IPS-NIHi11 (cell line): Measurements from ENCODE around the gene TMED4.
A peak's percentile ranks its signal among the peaks of the same experiment; 100 is the strongest.

Source experiments
- DNase-seq: peaks from one replicate; pipeline ENCODE4 v3.0.0; 2012; ENCODE audit warnings: mixed read lengths, low spot score

The TMED4 gene

DNA sequence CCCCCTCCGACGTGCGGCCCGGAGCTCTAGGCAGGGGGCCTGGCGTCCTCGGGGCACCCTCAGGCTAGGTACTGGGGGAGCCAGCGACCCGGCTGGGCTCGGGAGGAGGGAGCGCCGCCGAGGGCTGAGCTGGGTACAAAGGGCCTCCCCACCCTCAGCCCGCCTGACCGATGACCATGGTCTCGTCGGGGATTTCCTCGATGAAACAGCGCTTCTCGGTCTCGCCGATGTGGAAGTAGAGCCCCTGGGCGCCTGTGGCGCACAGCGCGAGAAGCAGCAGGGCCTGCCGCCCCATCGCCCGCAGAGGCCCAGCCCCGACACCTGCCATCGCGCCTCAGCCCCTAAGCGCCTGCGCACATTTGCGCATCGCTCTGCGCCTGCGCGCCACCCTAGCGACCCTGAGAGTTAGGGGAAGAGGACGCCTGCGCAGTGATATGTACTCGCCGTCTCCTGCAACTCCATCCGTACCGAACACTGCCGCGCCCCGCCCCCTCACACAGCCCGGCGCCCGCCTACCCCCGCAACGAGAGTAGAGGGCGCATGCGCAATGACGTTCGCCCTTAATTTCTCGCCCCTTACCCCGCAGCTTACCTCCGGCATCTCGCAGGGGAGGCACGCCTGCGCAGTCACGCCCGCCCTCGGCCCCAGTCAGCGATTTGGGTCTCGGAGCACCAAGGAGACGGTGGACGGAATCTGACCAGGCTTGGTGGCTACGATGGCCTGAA is at the start of gene TMED4:
Gene TMED4 (minus strand): TSS at position 353 of the 725 bp plus-strand sequence. CDS start 25 bp downstream, at position 328.
- peak; percentile 99 for DNase-seq

DNA sequence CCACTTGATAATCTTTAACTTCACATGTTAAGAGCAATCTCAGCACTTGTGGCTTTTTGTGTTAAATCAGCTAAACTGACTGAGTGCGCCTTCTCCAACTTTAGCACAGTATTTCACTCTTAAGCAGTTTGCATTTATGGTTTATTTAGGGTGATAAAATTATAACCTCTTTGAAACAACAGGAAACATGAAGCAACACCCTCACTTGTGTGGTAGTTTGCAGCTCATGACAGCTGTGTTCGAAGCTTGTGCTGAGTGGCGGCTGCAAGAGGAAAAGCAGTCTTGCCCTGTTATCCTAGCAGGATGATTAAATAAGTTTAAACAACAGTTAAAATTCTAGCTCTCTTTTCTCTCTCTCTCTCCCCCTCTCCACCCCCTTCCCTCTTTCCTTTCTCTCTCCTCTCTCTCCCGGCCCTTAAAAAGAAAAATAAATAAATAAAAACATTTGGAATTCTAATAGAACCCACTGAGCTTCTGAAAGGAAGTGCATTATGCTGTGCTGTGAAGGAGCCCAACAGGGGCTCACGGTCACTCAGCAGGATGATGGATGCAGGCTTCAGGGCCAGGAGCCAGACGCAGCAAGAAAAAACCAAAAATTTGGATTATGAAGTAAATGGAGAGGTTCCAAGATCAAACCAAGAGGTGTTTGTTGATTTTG is 49.6 kb upstream of the TMED4 start:
- no peak for DNase-seq

DNA sequence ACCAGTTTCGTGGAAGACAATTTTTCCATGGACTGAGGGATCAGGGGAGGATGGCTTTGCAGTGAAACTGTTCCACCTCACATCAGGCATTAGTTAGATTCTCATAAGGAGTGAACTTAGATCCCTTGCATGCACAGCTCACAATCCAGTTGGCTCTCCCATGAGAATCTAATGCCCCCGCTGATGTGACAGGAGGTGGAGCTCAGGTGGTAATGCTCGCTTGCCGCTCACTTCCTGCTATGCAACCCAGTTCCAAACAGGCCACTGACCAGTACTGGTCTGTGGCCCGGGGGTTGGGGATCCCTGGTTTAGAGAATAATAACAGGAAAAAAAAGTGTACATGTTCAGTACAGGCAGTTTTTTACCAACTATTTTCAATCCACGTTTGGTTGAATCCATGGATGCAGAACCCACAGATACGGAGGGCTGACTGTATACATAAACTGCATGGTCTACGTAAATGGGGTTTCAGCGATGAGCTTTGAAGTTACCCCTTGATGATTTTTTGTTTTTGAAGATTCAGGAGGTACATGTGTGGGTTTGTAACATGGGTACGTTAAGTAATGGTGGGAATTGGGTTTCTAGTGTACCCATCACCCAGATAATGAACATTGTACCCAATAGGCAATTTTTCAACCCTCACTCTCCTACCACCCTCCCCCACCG is 48.9 kb upstream of the TMED4 start:
- no peak for DNase-seq

DNA sequence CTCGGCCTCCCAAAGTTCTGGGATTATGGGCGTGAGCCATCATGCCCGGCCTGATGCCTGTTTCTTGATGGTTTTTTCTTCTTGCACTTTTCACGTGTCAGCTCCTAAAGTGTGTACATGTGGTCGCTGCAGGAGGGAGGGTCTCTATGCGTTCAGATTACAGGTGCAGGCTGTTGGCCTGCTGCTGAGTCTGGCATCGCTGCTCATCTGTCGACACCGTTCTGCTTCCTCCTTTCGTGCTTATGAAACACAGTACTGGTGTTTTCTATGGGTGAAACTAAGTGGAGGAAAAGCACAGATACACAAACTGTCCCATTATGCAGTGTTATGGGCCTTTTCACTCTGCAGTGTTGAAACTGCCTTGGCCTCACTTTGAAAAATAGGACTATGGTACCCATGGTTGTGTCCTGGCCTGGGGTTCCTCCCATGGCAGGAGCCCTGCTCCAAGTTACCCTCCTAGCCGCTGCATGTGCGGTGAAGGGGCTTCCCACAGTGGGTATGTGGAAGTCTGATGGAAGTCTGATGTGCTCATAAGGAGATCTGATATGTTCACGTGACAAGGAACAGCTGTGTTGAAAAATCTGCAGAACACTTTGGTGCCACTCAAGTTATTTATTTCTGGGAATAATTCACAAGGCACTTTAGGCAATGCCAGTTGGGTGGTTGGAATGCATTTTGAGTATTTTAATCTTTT is 47.9 kb upstream of the TMED4 start:
- DNase-seq = no peak

DNA sequence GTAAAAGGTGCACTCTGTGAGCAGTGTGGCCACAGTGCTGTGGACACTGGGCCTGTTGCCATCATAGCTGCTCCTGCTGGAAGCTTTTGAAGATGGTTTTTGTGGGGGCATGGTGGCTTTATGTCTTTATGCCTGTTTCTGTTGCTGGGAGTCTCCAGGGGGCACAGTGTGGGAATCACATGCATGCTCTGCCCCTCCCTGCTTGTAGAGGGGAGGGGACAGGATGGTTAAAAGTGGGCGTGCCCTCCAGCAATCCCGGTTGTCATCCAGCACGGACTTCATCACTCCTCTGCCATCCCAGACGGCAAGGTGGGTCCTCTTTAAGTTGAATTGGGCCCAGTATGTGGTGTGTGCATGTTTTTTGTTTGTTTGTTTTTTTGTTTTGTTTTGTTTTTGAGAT is 44.6 kb upstream of the TMED4 start:
- DNase-seq = no peak

DNA sequence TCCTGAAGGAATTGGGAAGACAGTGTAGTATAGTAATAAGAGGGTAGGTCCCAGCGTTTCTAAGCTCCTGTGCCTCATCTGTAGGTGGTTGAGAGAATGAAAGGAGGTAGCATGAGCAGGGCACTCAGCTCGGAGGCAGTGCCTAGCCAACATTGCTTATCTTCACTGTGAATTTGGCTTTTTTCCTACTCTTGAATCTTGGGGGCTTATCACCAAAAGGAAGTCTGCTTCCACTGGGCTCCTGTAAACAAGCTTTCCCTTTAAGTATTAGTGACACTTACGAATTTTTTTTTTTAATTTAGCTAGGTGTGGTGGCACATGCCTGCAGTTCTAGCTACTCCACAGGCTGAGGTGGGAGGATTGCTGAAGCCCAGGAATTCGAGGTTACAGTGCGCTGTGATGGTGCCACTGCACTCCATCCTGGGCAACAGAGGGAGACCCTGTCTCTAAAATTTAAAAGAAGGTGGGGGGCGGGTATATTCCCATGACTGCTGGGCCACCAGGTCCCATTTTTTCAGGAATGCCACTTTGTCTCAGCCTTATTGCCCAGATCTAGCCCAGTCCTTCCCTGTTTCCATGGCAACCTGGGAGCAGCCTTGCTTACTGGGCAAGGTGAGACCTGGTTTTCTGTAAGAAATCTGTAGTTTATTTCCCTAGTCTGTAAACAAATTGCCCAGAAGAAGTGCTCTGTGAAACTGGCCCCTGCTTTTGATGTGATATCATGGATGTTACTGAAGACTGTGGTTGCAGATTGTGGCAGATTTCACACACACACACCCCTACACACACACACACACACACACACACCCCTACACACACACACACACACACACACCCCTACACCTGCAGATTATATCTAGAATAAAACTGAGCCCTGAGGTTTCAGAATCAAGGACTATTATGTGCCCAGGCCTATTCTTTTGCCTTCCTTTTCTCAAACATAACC is 43.8 kb upstream of the TMED4 start:
- no peak for DNase-seq

DNA sequence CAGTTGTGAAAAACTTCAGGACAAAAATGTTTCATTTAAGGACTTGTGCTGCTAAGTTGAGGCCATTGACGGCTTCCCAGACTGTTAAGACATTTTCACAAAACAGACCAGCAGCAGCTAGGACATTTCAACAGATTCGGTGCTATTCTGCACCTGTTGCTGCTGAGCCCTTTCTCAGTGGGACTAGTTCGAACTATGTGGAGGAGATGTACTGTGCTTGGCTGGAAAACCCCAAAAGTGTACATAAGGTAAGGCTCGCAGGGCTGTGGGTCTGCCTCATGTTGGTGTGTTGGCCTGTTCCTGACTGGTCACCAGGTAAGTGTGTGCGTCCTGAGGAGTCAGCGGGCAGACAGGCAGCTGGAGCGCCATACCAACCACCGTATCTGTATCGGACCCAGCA is 42.3 kb upstream of the TMED4 start:
- no peak for DNase-seq

DNA sequence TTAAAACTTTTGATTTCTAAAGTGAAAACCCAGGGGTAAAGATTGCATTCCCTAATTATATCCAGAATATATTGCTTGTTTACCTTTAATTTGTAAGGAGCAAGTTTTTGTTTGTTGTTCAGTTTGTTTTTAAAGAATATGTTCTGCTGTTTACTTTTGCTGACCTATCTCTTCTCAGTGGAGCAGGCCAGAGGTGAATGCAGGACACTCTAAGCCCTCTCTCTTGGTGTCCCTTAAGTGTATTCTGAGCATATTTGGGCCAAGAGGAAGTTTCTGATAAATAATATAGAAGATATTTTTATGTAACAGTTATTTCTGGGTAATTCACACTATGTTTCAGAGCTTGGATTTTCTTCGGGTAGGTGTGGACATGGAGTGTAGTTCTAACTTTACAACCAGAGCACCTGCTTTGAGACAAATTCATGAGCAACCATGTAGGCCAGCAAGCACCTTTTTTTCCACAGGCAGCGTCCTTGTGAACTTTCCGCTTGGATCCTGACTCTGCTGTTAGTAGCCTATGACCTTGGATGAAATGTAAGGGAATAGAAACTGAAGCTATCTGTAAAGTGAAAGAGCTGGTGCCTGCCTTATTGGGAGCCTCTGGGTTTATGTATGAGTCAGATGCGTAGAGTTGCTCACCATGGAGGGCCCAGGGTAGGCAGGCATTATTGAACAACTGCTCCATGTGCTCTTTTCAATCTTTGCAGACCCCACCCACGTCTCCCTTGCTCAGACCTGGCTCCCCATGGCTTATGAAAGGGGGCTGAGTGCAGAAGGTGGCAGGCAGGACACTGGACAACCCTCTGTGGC is 40.5 kb upstream of the TMED4 start:
- no peak for DNase-seq

DNA sequence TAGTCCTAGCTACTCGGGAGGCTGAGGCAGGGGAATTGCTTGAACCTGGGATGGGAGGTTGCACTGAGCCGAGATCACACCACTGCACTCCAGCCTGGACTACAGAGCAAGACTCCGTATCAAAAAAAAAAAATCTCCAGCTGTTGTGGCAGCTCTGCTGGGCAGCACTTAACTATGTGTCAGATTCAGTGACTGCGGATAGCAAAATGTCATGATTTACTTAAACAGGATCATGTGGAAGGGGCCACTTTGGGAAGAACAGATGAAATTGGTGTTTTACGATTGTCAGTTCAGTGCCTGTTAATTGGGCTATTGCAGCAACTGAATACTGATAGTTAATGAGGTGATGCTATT is 39.7 kb upstream of the TMED4 start:
- no peak for DNase-seq

DNA sequence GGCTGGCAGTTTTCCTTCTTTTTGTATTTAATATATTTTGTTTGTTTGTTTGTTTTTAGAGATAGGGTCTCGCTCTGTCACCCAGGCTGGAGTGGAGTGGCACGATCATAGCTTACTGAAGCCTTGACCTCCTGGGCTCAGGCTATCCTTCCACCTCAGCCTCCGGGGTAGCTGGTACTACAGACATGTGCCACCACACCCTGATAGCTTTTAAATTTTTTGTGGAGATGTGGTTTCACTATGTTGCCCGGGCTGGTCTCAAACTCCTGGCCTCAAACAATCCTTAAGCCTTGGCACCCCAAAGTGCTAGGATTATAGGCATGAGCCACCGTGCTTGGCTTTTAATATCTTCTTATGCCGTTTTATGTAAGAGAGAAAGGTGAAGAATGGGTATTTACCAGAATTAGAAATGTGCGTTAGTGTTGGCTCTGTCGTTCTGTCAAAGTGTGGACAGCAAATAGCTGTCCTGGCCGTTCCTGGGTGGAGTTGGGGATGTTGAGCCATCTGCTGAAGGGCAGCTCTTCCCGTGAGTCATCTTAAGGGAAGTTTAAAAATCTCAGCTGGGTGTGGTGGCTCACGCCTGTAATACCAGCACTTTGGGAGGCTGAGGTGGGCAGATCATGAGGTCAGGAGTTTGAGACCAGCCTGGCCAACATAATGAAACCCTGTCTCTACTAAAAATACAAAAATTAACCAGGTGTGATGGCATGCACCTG is 39.2 kb upstream of the TMED4 start:
- DNase-seq = no peak

DNA sequence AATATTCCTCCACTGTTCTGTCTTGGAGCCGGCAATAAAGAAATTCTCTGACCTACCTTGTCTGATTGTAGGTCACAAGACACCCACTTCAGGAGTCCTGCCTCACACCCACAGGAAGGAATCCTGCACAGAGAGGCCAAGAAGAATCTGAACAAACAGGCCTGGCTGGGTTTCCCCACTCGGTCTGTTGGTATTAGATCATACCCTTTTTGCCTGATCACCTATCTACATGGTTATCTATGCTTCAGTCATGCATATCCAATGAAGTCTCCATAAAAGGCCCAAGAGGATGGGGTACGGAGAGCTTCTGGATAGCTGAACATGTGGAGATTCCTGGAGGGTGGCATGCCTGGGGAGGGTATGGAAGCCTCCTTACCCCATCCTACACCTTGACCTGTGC is 36.7 kb upstream of the TMED4 start:
- DNase-seq = no peak

DNA sequence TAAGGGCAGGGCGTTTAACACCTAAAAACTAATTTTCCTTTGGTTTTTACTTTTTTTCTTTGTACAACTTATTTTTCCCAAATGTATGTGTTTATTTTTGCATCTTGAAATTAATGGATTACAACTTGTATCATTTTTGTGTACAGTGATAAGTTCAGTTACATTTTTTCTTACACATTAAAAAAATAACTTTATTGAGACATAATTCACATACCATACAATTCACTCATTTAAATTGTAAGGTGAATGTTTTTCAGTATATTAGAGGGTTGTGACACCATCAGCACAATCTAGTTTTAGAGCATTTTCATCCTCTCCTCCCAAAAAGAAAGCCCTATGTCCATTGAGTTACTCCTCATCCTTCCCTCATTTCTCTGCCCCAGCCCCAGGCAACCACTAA is 36.0 kb upstream of the TMED4 start:
- DNase-seq = no peak

DNA sequence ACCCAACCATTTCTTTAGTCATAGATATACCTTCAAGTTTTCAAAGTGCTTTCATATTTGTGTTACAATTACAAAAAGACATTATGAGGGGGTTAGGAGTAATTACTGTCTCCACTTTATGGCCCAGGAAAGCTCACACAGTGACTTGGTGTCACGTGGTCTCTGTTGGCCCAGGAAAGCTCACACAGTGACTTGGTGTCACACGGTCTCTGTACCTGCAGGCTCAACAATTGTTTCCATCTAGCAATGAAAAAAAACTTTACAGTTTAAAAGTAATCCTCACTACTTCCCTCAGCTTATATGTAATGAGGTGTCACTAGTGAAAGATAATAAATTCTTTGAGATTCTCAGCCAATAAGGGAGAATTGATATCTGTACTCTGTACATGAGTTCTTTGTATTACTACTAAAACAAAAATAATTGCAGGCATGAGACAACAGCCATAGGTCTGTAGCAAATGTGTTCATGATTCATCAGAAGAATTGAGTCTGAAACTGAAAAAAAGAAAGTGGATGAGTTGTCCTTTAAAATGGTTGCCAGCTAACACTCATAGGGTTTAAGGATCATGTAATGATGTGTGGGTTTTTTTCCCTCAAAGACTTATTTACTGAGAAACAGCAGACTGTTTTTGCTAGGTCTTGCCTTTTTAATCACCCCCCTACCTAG is 35.3 kb upstream of the TMED4 start:
- no peak for DNase-seq

DNA sequence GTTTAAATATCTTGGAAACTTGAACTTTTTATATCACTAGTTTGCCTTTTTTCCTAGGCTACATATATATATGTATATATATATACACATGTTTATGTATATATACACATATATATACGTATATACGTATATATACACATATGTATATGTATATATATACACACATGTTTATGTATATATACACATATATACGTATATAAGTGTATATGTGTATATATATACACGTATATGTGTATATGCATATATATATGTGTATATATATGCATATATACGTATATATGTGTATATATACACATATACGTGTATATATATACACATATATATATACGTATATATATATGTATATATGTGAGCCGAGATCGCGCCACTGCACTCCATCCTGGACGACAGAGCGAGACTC is 34.5 kb upstream of the TMED4 start:
- no peak for DNase-seq

DNA sequence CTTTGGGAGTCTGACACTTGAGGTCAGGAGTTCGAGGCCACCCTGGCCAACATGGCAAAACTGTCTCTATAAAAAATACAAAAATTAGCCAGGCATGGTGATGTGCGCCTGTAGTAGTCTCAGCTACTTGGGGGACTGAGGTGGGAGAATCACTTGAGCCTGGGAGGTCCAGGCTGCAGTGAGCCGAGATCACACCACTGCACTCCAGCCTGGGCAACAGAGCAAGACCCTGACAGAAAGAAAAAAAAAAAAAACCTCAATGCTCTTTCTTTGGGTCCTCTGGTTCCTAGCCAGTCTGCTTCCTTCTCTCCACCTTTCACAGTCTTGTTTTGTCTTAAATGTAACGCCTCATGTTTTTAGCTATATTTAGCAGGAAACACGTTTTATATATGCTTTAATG is 33.8 kb upstream of the TMED4 start:
- no peak for DNase-seq

DNA sequence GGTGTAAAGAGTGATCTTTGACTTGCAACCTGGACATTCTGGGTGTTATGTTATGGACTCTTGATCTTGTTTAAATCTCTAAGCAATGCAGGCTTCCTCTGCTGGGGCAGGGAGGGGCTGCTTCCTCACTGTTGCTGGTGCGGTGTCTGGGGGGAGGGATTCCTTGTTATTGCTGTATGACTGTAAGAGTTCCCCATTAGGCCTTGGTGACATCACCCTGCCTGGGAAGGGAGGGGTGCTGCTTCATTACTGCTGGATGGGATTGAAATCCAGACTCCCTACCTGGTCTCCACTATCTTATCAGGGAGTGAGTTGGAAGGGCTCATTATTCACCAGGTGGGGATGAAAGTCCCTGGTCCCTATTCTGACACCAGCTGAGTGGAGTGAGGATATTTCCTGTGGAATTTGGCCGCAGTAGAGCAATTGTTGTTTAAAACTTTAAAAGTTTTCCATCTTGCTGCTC is 33.1 kb upstream of the TMED4 start:
- no peak for DNase-seq

DNA sequence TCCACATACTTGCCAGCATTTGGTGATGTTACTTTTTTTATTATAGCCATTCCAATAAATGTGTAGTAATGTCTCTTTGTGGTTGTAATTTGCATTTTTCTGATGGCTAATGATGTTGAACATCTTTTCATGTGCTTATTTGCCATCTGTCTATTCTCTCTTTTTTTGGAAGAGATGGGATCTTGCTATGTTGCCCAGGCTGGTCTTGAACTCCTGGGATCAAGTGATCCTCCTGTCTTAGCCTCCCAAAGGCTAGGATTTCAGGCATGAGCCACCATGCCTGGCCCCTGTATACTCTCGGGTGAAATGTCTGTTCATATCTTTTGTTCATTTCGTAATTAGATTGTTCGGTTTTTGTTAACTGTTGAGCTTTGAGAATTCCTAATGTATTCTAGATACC is 27.8 kb upstream of the TMED4 start:
- DNase-seq = no peak

DNA sequence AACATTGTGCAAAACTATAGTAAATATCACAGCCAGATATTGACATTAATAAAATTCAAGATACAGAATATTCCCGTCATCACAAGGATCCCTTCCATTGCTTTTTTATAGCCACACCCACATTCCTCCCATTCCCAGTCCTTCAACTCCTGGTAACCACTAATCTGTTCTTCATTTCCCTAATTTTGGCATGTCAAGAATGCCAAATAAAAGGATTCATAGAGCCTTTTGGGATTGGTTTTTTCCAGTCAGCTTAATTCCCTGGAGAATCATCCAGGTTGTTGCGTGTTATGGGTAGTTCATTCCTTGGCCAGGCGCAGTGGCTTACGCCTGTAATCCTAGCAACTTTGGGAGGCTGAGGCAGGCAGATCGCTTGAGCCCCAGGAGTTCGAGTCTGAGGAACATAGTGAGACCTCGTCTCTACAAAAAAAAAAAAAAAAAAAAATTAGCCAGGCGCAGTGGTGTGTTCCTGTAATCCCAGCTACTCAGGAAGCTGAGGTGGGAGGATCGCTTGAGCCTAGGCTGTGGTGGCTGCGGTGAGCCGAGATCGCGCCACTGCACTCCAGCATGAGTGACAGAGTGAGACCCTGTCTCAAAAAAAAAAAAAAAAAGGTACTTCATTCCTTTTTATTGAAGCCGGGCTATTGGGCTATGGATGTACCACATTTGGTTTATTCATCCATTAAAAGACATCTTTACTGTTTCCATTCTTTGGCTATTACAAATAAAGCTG is 27.1 kb upstream of the TMED4 start:
- DNase-seq = no peak
